ENCODE measurements around the gene CCDC80. TPM values are rescaled to one million over a fixed set of nuclear protein-coding genes. Genes with fewer than 3 reads are reported as not detected.

CCDC80 gene, protein sequence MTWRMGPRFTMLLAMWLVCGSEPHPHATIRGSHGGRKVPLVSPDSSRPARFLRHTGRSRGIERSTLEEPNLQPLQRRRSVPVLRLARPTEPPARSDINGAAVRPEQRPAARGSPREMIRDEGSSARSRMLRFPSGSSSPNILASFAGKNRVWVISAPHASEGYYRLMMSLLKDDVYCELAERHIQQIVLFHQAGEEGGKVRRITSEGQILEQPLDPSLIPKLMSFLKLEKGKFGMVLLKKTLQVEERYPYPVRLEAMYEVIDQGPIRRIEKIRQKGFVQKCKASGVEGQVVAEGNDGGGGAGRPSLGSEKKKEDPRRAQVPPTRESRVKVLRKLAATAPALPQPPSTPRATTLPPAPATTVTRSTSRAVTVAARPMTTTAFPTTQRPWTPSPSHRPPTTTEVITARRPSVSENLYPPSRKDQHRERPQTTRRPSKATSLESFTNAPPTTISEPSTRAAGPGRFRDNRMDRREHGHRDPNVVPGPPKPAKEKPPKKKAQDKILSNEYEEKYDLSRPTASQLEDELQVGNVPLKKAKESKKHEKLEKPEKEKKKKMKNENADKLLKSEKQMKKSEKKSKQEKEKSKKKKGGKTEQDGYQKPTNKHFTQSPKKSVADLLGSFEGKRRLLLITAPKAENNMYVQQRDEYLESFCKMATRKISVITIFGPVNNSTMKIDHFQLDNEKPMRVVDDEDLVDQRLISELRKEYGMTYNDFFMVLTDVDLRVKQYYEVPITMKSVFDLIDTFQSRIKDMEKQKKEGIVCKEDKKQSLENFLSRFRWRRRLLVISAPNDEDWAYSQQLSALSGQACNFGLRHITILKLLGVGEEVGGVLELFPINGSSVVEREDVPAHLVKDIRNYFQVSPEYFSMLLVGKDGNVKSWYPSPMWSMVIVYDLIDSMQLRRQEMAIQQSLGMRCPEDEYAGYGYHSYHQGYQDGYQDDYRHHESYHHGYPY
- total RNA-seq: 464 and 572 TPM in 2 replicates

DNA sequence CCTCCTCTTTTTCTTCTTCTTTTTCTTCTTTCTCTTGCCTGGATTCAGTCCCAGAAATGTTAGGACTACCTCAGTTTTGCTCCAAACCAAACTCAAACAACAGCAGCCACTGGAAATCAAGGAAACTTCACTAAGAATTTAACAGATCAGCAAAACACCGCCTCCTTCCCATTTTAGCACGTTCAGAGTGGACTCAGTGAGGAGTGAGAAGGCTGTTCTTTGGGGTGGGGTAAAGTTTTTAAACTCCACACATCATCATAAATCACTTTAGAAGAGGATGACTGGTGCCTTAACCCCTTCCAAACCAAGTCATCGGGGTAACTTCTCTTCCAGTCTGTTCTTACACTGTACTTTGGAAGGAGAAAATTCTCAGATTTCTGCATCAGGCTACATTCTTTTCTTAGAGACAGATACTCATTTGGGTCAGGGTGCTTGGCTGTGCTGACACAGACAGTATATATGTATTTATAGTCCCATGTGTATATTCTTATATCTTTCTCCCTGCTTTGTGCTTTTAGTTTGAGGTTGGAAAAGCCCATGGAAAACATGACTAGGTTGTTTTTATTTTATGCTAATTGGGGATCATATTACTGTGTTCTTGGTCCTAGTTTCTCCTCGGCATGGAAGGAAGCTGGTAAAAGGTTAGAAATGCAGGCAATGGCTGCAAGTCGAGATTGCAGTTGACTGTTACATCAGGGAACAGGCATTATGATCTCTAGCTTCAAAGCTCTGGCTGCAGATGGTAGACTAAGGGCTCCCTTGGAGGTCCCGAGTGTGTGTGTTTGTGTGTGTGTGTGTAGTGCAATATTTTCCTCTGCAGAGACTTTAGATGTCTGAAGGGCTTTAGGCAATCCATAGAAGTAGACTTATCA, at the start of gene CCDC80:
Gene CCDC80 (minus strand): TSS at position 214 of the 872 bp plus-strand sequence. CDS start 1,238 bp downstream, outside the sequence.

GRCh38 chr3:112561734-112562529, 79.0 kb downstream of the CCDC80 start, which contains the start of the genes ATG3 and SLC35A5:
Gene ATG3, minus strand, starts transcription at chr3:112561962. Its CDS starts 434 bp downstream, at chr3:112561528.
Gene SLC35A5, plus strand, starts transcription at chr3:112562045. Its CDS starts 1,359 bp downstream, at chr3:112563404.

Other genes with a start within 250 kb of the CCDC80 start
- gene BTLA, start 141.7 kb downstream of the CCDC80 start, total RNA-seq: not detected in 2 replicates
- 94.4 and 98.5 TPM in 2 replicates for gene ATG3, start 79.2 kb downstream of the CCDC80 start, total RNA-seq
- gene SLC35A5, start 79.1 kb downstream of the CCDC80 start, total RNA-seq: 34.8 and 53.6 TPM in 2 replicates
- not detected in 2 replicates for gene CD200R1L, start 205.7 kb upstream of the CCDC80 start, total RNA-seq